GM12864 (cell line): ENCODE results near the gene SRC.
A peak's percentile ranks its signal among the peaks of the same experiment; 100 is the strongest.

Experiments used
- DNase-seq: peaks from one replicate; pipeline ENCODE4 v3.0.0-alpha.2; 2011; ENCODE audit warnings: low read depth
- H3K4me3 ChIP-seq: 2 replicates; pipeline ENCODE4 v1.5.1; 2011; ENCODE audit warnings: mild to moderate bottlenecking, low read depth, low read length, control low read depth
- TF ChIP-seq, protein P1 (sequence below): IDR thresholded peaks from 2 replicates; pipeline ENCODE4 v1.5.1; 2011; ENCODE audit warnings: low read depth, mild to moderate bottlenecking, moderate library complexity, low read length, control low read depth, inconsistent platforms; ENCODE audit errors: missing control alignments

Gene SRC

DNA sequence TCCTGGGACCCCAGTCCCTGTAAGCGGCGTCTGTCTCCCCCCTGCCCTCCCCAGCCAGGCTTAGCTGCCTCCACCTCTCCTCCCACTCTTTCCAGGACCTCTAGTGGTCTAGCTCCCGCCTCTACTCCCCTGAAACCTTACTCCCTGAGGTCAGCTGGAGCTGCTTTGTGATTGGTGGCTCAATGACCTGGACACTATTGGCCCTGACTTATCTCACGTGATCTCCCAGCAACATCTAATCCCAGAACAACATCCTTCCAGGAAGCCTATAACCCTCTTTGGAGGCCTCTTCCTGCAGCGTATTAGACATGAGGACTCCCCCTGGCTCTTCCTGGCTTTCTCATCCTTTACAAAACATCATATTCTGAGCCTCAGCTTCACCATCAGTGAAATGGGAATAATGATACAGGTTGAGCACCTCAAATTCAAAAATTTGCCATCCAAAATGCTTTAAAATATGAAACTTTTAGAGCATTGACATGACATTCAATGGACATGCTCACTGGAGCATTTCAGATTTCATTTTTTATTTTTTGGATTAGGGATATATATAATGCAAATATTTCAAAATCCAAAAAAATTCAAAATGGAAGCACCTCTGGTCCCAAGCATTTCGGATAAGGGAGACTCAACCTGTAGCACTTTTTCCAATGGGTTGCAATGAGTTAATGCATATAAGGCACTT lies 16.3 kb upstream of the SRC start:
- no peak overlapping the region for H3K4me3 ChIP-seq
- TF ChIP-seq, protein P1, sequence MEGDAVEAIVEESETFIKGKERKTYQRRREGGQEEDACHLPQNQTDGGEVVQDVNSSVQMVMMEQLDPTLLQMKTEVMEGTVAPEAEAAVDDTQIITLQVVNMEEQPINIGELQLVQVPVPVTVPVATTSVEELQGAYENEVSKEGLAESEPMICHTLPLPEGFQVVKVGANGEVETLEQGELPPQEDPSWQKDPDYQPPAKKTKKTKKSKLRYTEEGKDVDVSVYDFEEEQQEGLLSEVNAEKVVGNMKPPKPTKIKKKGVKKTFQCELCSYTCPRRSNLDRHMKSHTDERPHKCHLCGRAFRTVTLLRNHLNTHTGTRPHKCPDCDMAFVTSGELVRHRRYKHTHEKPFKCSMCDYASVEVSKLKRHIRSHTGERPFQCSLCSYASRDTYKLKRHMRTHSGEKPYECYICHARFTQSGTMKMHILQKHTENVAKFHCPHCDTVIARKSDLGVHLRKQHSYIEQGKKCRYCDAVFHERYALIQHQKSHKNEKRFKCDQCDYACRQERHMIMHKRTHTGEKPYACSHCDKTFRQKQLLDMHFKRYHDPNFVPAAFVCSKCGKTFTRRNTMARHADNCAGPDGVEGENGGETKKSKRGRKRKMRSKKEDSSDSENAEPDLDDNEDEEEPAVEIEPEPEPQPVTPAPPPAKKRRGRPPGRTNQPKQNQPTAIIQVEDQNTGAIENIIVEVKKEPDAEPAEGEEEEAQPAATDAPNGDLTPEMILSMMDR = no peak
- DNase-seq = no peak

DNA sequence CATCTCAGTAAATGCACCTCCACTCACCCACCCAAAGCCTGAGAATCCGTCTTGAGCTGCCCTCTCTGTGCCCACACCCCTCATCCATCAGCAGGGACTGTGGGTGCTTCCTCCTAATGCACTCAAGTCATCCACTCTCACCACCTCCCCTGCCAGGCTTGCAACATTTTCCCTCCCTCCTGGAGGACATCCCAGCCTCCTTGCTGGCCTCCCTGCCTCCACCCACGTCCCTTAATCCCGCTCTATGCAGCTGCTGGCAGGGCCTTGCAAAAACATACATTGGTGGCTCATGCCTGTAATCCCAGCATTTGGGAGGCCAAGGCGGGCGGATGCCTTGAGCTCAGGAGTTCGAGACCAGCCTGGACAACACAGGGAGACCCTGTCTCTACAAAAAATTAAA lies 15.6 kb upstream of the SRC start:
- no peak overlapping the region for H3K4me3 ChIP-seq
- TF ChIP-seq, protein P1 = no peak
- no peak for DNase-seq

DNA sequence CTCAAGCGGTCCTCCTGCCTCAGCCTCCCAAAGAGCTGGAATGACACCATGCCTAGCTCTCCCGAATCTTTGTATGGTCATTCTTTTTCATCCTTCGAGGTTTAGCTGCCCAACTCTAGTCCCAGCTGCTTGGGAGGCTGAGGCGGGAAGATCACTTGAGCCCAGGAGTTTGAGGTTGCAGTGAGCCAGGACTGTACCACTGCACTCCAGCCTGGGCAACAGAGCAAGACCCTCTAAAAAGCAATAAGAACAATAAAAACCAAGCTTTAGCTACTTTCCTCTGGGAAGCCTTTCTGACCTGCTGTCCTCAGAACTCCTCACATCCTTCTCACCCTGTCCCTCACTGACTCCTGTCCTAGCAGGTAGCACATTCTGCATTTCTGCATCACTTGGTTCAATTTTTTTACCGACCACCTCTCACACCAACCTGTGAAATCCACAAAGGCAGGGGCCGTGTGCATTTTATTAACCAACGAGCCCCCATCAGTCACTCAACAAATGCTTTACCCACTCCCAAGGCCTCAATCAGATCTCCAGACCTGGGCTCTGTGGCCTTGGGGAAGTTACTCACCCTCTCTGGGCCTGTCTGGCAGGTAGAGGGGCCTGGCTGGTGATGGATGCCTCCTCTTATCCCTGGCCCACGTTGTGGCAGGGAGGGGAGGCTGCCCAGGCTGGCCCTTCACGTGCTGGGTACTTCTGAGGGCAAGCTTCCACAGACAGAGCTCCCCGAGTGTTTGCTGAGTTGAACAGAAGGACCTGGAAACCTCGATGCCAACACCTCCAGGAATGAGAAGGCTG lies 14.7 kb upstream of the SRC start:
- no peak for DNase-seq
- TF ChIP-seq, protein P1 = no peak
- no peak overlapping the region for H3K4me3 ChIP-seq

DNA sequence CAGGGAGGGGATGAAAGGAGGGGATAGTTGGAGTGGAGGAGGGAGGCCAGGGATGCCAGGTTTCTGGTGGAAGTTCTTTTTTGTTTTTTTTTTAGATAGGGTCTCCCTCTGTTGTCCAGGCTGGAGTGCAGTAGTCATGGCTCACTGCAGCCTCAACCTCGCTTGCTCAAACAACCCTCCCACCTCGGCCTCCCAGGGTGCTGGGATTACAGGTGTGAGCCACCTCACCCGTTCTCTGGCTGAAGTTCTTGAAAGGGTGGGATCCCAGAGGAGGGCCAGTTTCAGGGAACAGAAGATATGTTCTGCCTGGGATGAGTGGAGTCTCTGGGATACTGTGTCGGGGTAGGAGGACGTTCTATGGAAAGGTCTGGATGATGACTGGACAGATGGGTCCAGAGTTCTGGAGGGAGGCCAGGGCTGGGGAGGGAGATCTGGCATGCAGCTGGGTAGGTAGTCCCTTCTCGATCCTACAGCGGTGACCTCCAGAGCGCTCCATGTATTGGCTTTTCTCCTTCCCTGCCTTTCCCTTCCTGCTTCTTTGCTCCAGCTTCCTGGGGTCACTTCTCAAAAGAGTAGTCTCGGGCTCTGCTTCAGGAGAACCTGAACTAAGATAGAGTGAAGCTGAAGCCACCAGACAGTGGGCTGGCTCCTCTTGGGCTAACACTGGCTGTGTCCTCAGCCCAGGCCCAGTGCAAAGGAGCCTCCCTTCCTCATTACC lies 12.7 kb upstream of the SRC start:
- no peak overlapping the region for H3K4me3 ChIP-seq
- no peak for DNase-seq
- TF ChIP-seq, protein P1 = no peak

DNA sequence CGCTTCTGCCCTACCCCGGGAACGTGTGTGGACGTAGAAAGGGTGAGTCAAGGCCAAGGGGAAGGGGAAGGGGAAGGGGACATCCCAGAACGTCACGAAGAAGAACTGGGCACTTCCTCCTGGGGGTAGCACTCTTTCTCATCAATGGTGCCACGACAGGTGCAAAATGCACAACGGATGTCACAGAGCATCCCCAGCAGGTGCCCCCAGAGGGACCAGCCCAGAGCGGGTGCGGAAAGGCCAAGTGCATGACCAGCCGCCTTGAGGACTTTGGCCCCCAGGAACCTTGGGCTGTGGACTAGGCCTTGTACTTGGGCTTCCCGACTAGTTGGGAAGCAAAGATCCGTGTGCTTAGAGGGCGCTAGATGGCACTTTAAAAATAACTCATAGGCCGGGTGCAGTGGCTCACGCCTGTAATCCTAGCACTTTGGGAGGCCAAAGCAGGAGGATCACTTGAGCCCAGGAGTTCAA lies 12.1 kb upstream of the SRC start:
- no peak for DNase-seq
- TF ChIP-seq, protein P1 = peak; percentile 2
- H3K4me3 ChIP-seq = no peak overlapping the region

DNA sequence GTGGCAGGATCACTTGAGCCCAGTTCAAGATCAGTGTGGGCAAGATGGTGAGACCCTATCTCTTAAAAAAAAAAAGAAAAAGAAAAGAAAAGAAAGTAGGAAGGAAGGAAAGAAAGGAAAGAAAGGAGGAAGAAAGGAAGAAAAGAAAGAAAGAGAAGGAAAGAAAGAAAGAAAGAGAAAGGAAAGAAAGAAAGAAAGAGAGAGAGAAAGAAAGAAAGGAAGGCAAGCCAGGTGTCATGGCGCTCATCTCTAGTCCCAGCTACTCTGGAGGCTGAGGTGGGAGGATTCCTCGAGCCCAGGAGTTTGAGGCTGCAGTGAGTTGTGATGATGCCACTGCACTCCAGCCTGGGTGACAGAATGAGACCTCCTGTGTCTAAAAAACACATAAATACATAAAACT lies 11.5 kb upstream of the SRC start:
- TF ChIP-seq, protein P1 = no peak
- H3K4me3 ChIP-seq = no peak overlapping the region
- no peak for DNase-seq
